ENCODE results near the gene NUP50.

NUP50 gene

GRCh38 chr22:45127866-45128265, 35.9 kb upstream of the NUP50 start:
- TF ChIP-seq, protein P1, sequence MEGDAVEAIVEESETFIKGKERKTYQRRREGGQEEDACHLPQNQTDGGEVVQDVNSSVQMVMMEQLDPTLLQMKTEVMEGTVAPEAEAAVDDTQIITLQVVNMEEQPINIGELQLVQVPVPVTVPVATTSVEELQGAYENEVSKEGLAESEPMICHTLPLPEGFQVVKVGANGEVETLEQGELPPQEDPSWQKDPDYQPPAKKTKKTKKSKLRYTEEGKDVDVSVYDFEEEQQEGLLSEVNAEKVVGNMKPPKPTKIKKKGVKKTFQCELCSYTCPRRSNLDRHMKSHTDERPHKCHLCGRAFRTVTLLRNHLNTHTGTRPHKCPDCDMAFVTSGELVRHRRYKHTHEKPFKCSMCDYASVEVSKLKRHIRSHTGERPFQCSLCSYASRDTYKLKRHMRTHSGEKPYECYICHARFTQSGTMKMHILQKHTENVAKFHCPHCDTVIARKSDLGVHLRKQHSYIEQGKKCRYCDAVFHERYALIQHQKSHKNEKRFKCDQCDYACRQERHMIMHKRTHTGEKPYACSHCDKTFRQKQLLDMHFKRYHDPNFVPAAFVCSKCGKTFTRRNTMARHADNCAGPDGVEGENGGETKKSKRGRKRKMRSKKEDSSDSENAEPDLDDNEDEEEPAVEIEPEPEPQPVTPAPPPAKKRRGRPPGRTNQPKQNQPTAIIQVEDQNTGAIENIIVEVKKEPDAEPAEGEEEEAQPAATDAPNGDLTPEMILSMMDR (IDR thresholded peaks at IDR 0.05) = no peak
- Histone ChIP-seq H3K4me1 (ENCODE audit: control insufficient read depth in 1 of 2, insufficient read depth in 1 of 2, low read depth in 1 of 2, low read length in 1 of 2) (peaks cover 38 to 45% of the 10 kb centered on the region in 2 experiments), H3K27me3 (no peaks in the 10 kb centered on the region), H3K27ac (peak overlapping the region; percentile 43), H3K9me3 (no peaks in the 10 kb centered on the region), H3K36me3 (no peaks in the 10 kb centered on the region), H3K4me3 (ENCODE audit: low read depth in 1 of 2, low read length in 1 of 2) (no peak overlapping the region)

DNA sequence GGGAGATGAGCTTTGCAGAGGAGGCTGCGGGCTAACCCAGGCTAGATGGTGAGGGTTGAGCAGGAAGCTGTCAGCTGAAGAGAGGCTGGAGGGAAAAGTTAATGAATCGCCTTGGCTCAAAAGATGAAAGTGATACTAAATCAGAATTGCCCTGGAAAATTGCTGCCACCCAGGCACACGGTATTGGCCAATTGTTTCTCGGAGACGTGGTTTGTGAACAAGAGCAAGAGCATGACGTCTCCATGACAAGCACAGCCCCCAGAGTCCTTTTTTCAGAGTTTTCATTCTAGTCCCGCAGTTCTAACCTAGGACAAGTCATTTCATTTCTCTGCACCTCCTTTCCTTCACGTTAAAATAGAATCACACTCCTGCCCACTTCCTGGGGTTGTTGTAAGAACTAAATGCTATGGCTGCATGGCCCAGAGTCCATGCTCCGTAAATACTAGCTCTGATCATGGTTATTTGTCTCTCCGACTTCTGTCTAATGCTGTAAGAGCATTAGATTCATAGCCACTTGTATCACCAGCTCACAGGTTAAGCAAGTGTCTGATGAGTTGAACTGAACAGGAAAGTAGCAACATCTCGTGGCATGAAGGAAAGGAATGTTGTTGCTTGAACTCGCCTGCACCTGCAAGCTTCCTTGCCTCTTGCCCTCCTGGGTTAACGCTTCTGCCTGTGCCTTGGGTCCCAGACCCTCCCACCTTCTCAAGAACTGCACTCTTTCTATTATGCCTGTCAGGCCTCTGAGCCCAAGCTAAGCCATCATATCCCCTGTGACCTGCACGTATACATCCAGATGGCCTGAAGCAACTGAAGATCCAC, 33.8 kb upstream of the NUP50 start:
- Histone ChIP-seq H3K27ac (peak overlapping the region; percentile 97), H3K4me1 (ENCODE audit: control insufficient read depth in 1 of 2, insufficient read depth in 1 of 2, low read depth in 1 of 2, low read length in 1 of 2) (peaks cover 48 to 63% of the 10 kb centered on the region in 2 experiments), H3K4me3 (ENCODE audit: low read depth in 1 of 2, low read length in 1 of 2) (peak overlapping the region in 1 of 2 experiments; percentile 45), H3K9me3 (no peaks in the 10 kb centered on the region), H3K36me3 (peaks cover 13% of the 10 kb centered on the region), H3K27me3 (no peaks in the 10 kb centered on the region)
- TF ChIP-seq, protein P1 (IDR thresholded peaks at IDR 0.05) = no peak

GRCh38 chr22:45130891-45131290, 32.8 kb upstream of the NUP50 start:
- peak overlapping the region in 1 of 2 experiments; percentile 45 for H3K4me3 ChIP-seq (ENCODE audit: low read depth in 1 of 2, low read length in 1 of 2)
- no peaks in the 10 kb centered on the region for H3K9me3 ChIP-seq
- H3K27ac ChIP-seq = peak overlapping the region; percentile 97
- no peaks in the 10 kb centered on the region for H3K27me3 ChIP-seq
- peaks cover 48 to 63% of the 10 kb centered on the region in 2 experiments for H3K4me1 ChIP-seq (ENCODE audit: control insufficient read depth in 1 of 2, insufficient read depth in 1 of 2, low read depth in 1 of 2, low read length in 1 of 2)
- TF ChIP-seq, protein P1 (IDR thresholded peaks at IDR 0.05) = no peak
- peaks cover 20% of the 10 kb centered on the region for H3K36me3 ChIP-seq

DNA sequence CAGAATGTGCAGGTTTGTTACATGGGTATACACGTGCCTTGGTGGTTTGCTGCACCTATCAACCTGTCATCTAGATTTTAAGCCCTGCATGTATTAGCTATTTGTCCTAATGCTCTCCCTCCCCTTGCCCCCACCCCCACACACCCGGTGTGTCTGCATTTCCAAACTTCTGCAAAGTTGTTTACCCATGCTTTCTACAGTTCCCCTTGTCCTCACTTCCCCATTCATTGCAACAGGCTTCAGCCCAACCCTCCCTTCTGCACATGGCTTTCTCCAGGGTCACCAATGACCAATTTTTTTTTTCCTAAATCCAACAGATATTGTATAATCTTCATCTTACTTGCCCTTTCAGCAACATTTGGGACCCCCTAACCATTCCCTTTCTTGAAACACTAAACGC, 32.0 kb upstream of the NUP50 start:
- Histone ChIP-seq H3K36me3 (peaks cover 20% of the 10 kb centered on the region), H3K4me3 (ENCODE audit: low read depth in 1 of 2, low read length in 1 of 2) (peak overlapping the region; percentile 23 to 45), H3K4me1 (ENCODE audit: control insufficient read depth in 1 of 2, insufficient read depth in 1 of 2, low read depth in 1 of 2, low read length in 1 of 2) (peaks cover 48 to 63% of the 10 kb centered on the region in 2 experiments), H3K27ac (peak overlapping the region; percentile 97), H3K9me3 (no peaks in the 10 kb centered on the region), H3K27me3 (no peaks in the 10 kb centered on the region)
- TF ChIP-seq, protein P1 (IDR thresholded peaks at IDR 0.05) = no peak

DNA sequence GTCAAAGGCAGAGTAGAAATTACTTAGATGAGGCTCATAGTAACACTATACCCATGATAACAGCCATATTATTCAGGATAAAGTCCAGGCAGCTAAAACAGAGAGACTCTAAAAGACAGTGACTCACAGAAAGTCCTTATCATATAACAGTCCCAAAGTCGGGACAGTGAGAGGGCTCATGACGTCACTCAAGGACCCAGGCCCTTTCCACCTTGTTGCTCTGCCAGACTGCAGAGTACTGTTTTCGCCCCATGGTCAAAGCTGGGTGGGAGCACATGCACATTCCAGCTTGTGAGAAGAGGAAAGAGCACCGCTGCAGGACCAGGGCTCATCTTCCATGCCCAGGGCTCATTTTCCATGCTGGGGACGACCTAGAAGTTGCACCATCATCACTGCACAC, 29.4 kb upstream of the NUP50 start:
- Histone ChIP-seq H3K4me1 (ENCODE audit: control insufficient read depth in 1 of 2, insufficient read depth in 1 of 2, low read depth in 1 of 2, low read length in 1 of 2) (peaks cover 45 to 53% of the 10 kb centered on the region in 2 experiments), H3K27me3 (no peaks in the 10 kb centered on the region), H3K4me3 (ENCODE audit: low read depth in 1 of 2, low read length in 1 of 2) (no peak overlapping the region), H3K36me3 (peaks cover 20% of the 10 kb centered on the region), H3K9me3 (no peaks in the 10 kb centered on the region), H3K27ac (peak overlapping the region; percentile 97)
- TF ChIP-seq, protein P1 (IDR thresholded peaks at IDR 0.05) = no peak
